GM12874 (cell line): ENCODE data around the gene INSM1.

Source experiments
- TF ChIP-seq, protein P1 (sequence below): IDR thresholded peaks from 2 replicates; pipeline ENCODE4 v1.5.1; 2011; ENCODE audit warnings: low read depth, mild to moderate bottlenecking, control low read depth, low read length, moderate library complexity; ENCODE audit not compliant: insufficient read depth

The INSM1 gene

DNA sequence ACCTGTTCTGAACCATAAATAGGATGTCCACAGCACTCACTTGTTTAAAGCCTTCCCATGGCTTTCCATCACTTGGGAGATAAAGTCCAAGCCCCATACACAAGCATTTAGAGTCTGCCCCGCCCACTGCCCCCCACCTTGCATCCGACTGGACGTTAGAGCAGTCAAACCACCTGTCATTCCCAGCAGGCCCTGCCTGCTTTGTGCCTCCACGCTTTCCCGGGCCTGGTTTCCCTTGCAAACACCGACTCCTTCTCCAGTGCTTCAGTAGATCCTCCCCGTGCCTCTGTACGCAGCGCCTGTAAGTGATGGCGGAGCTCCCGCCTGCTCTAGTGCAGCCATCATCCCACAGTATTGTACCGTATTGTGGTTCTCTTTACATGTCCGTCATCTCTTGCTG lies 38.3 kb upstream of the INSM1 start:
- TF ChIP-seq, protein P1, sequence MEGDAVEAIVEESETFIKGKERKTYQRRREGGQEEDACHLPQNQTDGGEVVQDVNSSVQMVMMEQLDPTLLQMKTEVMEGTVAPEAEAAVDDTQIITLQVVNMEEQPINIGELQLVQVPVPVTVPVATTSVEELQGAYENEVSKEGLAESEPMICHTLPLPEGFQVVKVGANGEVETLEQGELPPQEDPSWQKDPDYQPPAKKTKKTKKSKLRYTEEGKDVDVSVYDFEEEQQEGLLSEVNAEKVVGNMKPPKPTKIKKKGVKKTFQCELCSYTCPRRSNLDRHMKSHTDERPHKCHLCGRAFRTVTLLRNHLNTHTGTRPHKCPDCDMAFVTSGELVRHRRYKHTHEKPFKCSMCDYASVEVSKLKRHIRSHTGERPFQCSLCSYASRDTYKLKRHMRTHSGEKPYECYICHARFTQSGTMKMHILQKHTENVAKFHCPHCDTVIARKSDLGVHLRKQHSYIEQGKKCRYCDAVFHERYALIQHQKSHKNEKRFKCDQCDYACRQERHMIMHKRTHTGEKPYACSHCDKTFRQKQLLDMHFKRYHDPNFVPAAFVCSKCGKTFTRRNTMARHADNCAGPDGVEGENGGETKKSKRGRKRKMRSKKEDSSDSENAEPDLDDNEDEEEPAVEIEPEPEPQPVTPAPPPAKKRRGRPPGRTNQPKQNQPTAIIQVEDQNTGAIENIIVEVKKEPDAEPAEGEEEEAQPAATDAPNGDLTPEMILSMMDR, result no peak

DNA sequence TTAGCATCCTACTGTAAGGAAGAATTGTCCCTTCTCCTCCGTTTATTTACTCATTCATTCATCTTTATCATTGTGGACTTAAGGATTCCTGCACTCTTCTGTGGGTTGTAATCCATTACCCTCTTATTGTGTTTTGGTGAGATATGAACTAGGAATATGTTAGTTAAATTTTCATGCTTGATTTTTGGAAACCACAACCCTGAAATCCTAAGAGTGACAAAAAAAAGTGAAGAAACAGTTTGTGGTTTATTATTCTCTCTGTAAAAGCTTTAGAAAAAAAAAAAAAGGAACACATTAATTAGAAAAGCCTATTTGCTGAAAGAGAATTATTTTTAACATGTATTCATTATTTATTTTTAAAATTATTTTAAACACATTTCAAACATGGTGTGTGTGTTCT lies 36.7 kb upstream of the INSM1 start:
- TF ChIP-seq, protein P1, result no peak

- TF ChIP-seq, protein P1, result no peak
Observed at GRCh38 chr20:20331817-20332216, 36.1 kb upstream of the INSM1 start.

GRCh38 chr20:20333866-20334265 lies 34.0 kb upstream of the INSM1 start:
- TF ChIP-seq, protein P1, result no peak

GRCh38 chr20:20334489-20334888 lies 33.4 kb upstream of the INSM1 start:
- TF ChIP-seq, protein P1, result no peak

GRCh38 chr20:20338133-20338730 lies 29.7 kb upstream of the INSM1 start:
- TF ChIP-seq, protein P1, result no peak

GRCh38 chr20:20340443-20340842 lies 27.5 kb upstream of the INSM1 start:
- TF ChIP-seq, protein P1, result no peak
